Endothelial cell (in vitro differentiated cells): ENCODE results near the gene STX4. TPM values are rescaled to one million over a fixed set of nuclear protein-coding genes. Genes with fewer than 3 reads are reported as not detected.

Experiments
- DNase-seq: peaks from one replicate; pipeline ENCODE4 v3.0.0; 2021; ENCODE audit warnings: low spot score
- H3K27ac Mint-ChIP-seq: one replicate; pipeline ENCODE4 v1.8.0; 2021; ENCODE audit warnings: mixed read lengths, inconsistent platforms; ENCODE audit not compliant: unreplicated experiment
- H3K27me3 Mint-ChIP-seq: one replicate; pipeline ENCODE4 v1.8.0; 2021; ENCODE audit warnings: mild to moderate bottlenecking, moderate library complexity, mixed read lengths, inconsistent platforms; ENCODE audit not compliant: unreplicated experiment
- H3K36me3 Mint-ChIP-seq: one replicate; pipeline ENCODE4 v1.8.0; 2021; ENCODE audit warnings: mild to moderate bottlenecking, low read depth, mixed read lengths, inconsistent platforms; ENCODE audit not compliant: unreplicated experiment
- H3K4me1 Mint-ChIP-seq: one replicate; pipeline ENCODE4 v1.8.0; 2021; ENCODE audit warnings: mild to moderate bottlenecking, mixed read lengths, inconsistent platforms; ENCODE audit not compliant: unreplicated experiment
- H3K4me3 Mint-ChIP-seq: one replicate; pipeline ENCODE4 v1.8.0; 2021; ENCODE audit warnings: mild to moderate bottlenecking, mixed read lengths, inconsistent platforms; ENCODE audit not compliant: unreplicated experiment
- H3K9me3 Mint-ChIP-seq: one replicate; pipeline ENCODE4 v1.8.0; 2021; ENCODE audit warnings: mixed read lengths, inconsistent platforms; ENCODE audit not compliant: unreplicated experiment
- total RNA-seq: library from RNA; stranded (reverse); fragmentation: NEBNext Ultra II Directional; extraction: Animal tissue kit (Norgen Biotek cat#: 25700); gene quantifications from one replicate; pipeline ENCODE4 v1.2.1, GENCODE V29; 2021; ENCODE audit not compliant: unreplicated experiment
- TF ChIP-seq, protein P1 (sequence below): fragments of 200-600 bp; sonication (generic); IDR thresholded peaks from one replicate; pipeline ENCODE4 v1.5.0; 2021; ENCODE audit warnings: antibody characterized with exemption; ENCODE audit not compliant: unreplicated experiment

The STX4 gene
- total RNA-seq, 1 donor from 2014 or later = 74.2 TPM

GRCh38 chr16:31082368-31083045 is 49.1 kb downstream of the STX4 start:
- TF ChIP-seq, protein P1, sequence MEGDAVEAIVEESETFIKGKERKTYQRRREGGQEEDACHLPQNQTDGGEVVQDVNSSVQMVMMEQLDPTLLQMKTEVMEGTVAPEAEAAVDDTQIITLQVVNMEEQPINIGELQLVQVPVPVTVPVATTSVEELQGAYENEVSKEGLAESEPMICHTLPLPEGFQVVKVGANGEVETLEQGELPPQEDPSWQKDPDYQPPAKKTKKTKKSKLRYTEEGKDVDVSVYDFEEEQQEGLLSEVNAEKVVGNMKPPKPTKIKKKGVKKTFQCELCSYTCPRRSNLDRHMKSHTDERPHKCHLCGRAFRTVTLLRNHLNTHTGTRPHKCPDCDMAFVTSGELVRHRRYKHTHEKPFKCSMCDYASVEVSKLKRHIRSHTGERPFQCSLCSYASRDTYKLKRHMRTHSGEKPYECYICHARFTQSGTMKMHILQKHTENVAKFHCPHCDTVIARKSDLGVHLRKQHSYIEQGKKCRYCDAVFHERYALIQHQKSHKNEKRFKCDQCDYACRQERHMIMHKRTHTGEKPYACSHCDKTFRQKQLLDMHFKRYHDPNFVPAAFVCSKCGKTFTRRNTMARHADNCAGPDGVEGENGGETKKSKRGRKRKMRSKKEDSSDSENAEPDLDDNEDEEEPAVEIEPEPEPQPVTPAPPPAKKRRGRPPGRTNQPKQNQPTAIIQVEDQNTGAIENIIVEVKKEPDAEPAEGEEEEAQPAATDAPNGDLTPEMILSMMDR = no peak
- DNase-seq = no peak
- Mint-ChIP-seq H3K4me3 (peak overlapping the region; percentile 40), H3K27me3 (peaks cover 29% of the 10 kb centered on the region), H3K9me3 (no peaks in the 10 kb centered on the region), H3K36me3 (peaks cover 31% of the 10 kb centered on the region), H3K4me1 (peaks cover 2% of the 10 kb centered on the region), H3K27ac (peak overlapping the region; percentile 44)

DNA sequence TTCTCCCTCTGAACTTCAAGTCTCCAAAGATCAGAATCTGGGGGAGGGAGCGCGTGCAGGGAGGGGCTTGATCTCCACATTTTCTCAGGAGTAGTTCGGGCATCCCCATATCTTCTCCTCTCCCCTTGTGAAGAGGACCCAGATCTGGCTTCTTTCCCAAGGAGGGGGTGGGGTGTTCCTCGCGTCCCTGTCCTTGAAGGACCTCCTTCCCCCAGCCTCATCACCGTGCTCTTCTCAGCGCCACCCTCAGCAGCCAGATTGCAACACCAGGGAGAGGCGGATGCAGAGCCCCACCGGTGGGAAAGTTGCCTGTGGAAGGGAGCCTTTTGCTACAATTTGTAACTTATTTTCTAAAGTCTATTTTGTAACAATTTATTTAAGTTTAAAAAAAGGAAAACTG is 49.7 kb downstream of the STX4 start:
- no peaks in the 10 kb centered on the region for H3K9me3 Mint-ChIP-seq
- H3K36me3 Mint-ChIP-seq = peaks cover 28% of the 10 kb centered on the region
- no peak for DNase-seq
- H3K27ac Mint-ChIP-seq = no peak overlapping the region
- H3K4me1 Mint-ChIP-seq = peaks cover 2% of the 10 kb centered on the region
- TF ChIP-seq, protein P1 = no peak
- no peak overlapping the region for H3K4me3 Mint-ChIP-seq
- H3K27me3 Mint-ChIP-seq = peaks cover 26% of the 10 kb centered on the region

DNA sequence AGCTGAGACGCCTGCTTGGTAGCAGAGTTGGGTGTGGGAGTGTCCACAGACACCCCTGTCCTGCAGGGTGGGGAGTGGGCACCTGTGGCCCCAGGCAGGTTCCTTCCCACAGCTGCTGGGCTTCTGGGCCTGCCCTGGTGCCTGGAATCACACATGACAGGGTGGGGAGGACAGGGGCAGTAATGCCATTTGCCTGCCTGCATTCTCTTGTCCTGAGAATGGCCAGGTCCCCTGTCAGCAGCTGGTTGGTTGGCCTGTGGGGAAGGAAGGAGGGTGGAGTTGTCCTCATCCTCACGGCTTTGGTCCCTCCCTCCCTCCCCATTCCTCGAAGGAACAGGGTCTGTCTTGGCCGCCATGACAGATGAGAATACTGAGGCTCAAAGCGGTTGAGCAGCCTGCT is 50.2 kb downstream of the STX4 start:
- H3K27ac Mint-ChIP-seq = no peak overlapping the region
- DNase-seq = no peak

DNA sequence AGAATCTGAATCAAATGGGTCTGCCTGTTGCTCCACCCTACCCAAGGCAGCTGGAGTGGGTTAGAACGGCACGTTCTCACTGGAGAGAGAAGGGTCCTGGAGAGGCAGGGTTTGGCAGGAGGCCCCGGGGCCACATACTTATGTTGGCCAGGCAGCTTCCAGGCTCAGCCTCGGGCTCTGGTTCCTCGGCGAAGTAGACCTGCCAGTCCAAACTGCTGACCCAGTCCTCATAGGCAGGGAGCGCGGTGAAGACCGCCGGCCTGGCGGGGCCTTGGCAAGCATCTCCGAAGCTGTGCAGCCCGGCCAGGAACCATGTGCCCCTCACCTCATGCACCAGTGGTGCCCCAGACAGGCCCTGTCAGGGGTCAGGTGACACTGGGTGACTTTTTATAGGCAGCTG is 50.6 kb downstream of the STX4 start:
- H3K27me3 Mint-ChIP-seq = peaks cover 23% of the 10 kb centered on the region
- H3K9me3 Mint-ChIP-seq = no peaks in the 10 kb centered on the region
- H3K36me3 Mint-ChIP-seq = peaks cover 20% of the 10 kb centered on the region
- H3K4me1 Mint-ChIP-seq = peaks cover 2% of the 10 kb centered on the region
- no peak for DNase-seq
- H3K4me3 Mint-ChIP-seq = no peak overlapping the region
- TF ChIP-seq, protein P1 = no peak
- H3K27ac Mint-ChIP-seq = no peak overlapping the region

More for the DNA sequence above, 50.2 kb downstream of the STX4 start:
- H3K4me1 Mint-ChIP-seq = peaks cover 2% of the 10 kb centered on the region
- H3K27me3 Mint-ChIP-seq = peaks cover 23% of the 10 kb centered on the region
- H3K9me3 Mint-ChIP-seq = no peaks in the 10 kb centered on the region
- H3K36me3 Mint-ChIP-seq = peaks cover 23% of the 10 kb centered on the region
- H3K4me3 Mint-ChIP-seq = no peak overlapping the region
- TF ChIP-seq, protein P1 = no peak

GRCh38 chr16:31084584-31085302 is 51.4 kb downstream of the STX4 start:
- Mint-ChIP-seq H3K4me3 (no peak overlapping the region), H3K9me3 (no peaks in the 10 kb centered on the region), H3K27me3 (peaks cover 21% of the 10 kb centered on the region), H3K27ac (no peak overlapping the region), H3K4me1 (peaks cover 2% of the 10 kb centered on the region), H3K36me3 (peaks cover 20% of the 10 kb centered on the region)
- TF ChIP-seq, protein P1 = no peak
- DNase-seq = no peak
